HEK293T (cell line): ENCODE data around the gene LTA4H.

Experiments
- CTCF ChIA-PET: fragments of 350-600 bp; formaldehyde crosslinking; extraction: SDS; loops from one replicate; lab custom pipeline; 2021; ENCODE audit warnings: antibody characterized with exemption, inconsistent platforms; lab: Yijun Ruan, JAX
- POLR2A ChIA-PET: fragments of 350-600 bp; formaldehyde crosslinking; extraction: SDS; loops from one replicate; lab custom pipeline; 2020; ENCODE audit warnings: antibody characterized with exemption, inconsistent platforms; lab: Yijun Ruan, JAX
- DNase-seq: peaks from one replicate; pipeline ENCODE4 v3.0.0; 2012; ENCODE audit warnings: mixed read lengths; ENCODE audit errors: extremely low spot score
- ARNT ChIP-seq: fragments of 450-650 bp; IDR thresholded peaks from 2 replicates; pipeline ENCODE4 v1.6.1; 2017; ENCODE audit warnings: mild to moderate bottlenecking
- BHLHE40 ChIP-seq: fragments of 450-650 bp; IDR thresholded peaks from 2 replicates; pipeline ENCODE4 v1.6.1; 2016; ENCODE audit warnings: mild to moderate bottlenecking, moderate library complexity, borderline replicate concordance
- CTBP1 ChIP-seq: fragments of 450-650 bp; IDR thresholded peaks from 2 replicates; pipeline ENCODE4 v1.6.1; 2016; ENCODE audit warnings: borderline replicate concordance
- ELF4 ChIP-seq: fragments of 450-650 bp; IDR thresholded peaks from 2 replicates; pipeline ENCODE4 v1.6.1; 2017; ENCODE audit warnings: antibody characterized with exemption
- FOXA1 ChIP-seq: fragments of 450-650 bp; IDR thresholded peaks from 2 replicates; pipeline ENCODE4 v1.6.1; 2016; ENCODE audit warnings: mild to moderate bottlenecking
- FOXK2 ChIP-seq: fragments of 450-650 bp; IDR thresholded peaks from 2 replicates; pipeline ENCODE4 v1.6.1; 2016; ENCODE audit warnings: mild to moderate bottlenecking
- FOXM1 ChIP-seq: fragments of 450-650 bp; IDR thresholded peaks from 2 replicates; pipeline ENCODE4 v1.6.1; 2017; ENCODE audit warnings: mild to moderate bottlenecking, borderline replicate concordance
- HDGF ChIP-seq: fragments of 450-650 bp; IDR thresholded peaks from 2 replicates; pipeline ENCODE4 v1.6.1; 2017; ENCODE audit warnings: antibody characterized with exemption, borderline replicate concordance
- L3MBTL2 ChIP-seq: fragments of 450-650 bp; conservative IDR thresholded peaks from 2 replicates; pipeline ENCODE4 v1.6.1; 2016; ENCODE audit warnings: mild to moderate bottlenecking
- LEF1 ChIP-seq: fragments of 450-650 bp; IDR thresholded peaks from 2 replicates; pipeline ENCODE4 v1.6.1; 2017; ENCODE audit warnings: mild to moderate bottlenecking, borderline replicate concordance
- NFRKB ChIP-seq: fragments of 450-650 bp; IDR thresholded peaks from 2 replicates; pipeline ENCODE4 v1.6.1; 2016; ENCODE audit warnings: mild to moderate bottlenecking, moderate library complexity
- PKNOX1 ChIP-seq: fragments of 450-650 bp; IDR thresholded peaks from 2 replicates; pipeline ENCODE4 v1.6.1; 2016
- SP1 ChIP-seq: fragments of 450-650 bp; IDR thresholded peaks from 2 replicates; pipeline ENCODE4 v1.6.1; 2017
- SUZ12 ChIP-seq: fragments of 450-650 bp; IDR thresholded peaks from 2 replicates; pipeline ENCODE4 v1.6.1; 2016; ENCODE audit warnings: mild to moderate bottlenecking
- TARDBP ChIP-seq: fragments of 450-650 bp; IDR thresholded peaks from 2 replicates; pipeline ENCODE4 v1.6.1; 2016
- ZNF384 ChIP-seq: fragments of 450-650 bp; IDR thresholded peaks from 2 replicates; pipeline ENCODE4 v1.6.1; 2016

LTA4H gene

GRCh38 chr12:96026331-96026730 is 9.1 kb downstream of the LTA4H start:
- CTCF ChIA-PET = no interaction called here
- POLR2A ChIA-PET = no interaction called here
- no peak for TF ChIP-seq ELF4
- TF ChIP-seq FOXK2 = no peak
- no peak for TF ChIP-seq L3MBTL2
- TF ChIP-seq FOXA1 = no peak
- no peak for TF ChIP-seq BHLHE40
- no peak for TF ChIP-seq HDGF
- no peak for TF ChIP-seq ZNF384
- TF ChIP-seq TARDBP = no peak
- no peak for TF ChIP-seq FOXM1
- TF ChIP-seq LEF1 = no peak
- TF ChIP-seq SP1 = no peak
- no peak for TF ChIP-seq PKNOX1
- TF ChIP-seq SUZ12 = no peak
- TF ChIP-seq CTBP1 = no peak
- no peak for TF ChIP-seq ARNT
- TF ChIP-seq NFRKB = no peak
- DNase-seq = no peak

- TF ChIP-seq HDGF = no peak
- TF ChIP-seq ARNT = no peak
- no peak for TF ChIP-seq ELF4
- TF ChIP-seq SP1 = no peak
- ChIA-PET POLR2A (no interaction called here), CTCF (no interaction called here)
- no peak for DNase-seq
Observed at GRCh38 chr12:96025518-96025917, 9.9 kb downstream of the LTA4H start.

- DNase-seq = no peak
- TF ChIP-seq SUZ12 = no peak
- TF ChIP-seq NFRKB = no peak
- TF ChIP-seq L3MBTL2 = no peak
- TF ChIP-seq ZNF384 = no peak
- TF ChIP-seq ELF4 = no peak
- TF ChIP-seq SP1 = no peak
- POLR2A ChIA-PET = no interaction called here
- CTCF ChIA-PET = interaction anchor here (1.0 kb wide), 1 partner anchor 22 kb away, joined by 5 read pairs; no protein-coding TSS in a partner anchor
Observed at GRCh38 chr12:96020314-96021003, 14.9 kb downstream of the LTA4H start.

- POLR2A ChIA-PET = interaction anchor here (1.0 kb wide), 1 partner anchor 20 kb away, joined by 3 read pairs; the partner anchor contains the start of gene LTA4H
- DNase-seq = peak; percentile 32
- CTCF ChIA-PET = no interaction called here
- TF ChIP-seq L3MBTL2 = no peak
- no peak for TF ChIP-seq BHLHE40
- TF ChIP-seq FOXA1 = no peak
- TF ChIP-seq TARDBP = no peak
- no peak for TF ChIP-seq FOXK2
- TF ChIP-seq LEF1 = no peak
- TF ChIP-seq NFRKB = no peak
- no peak for TF ChIP-seq HDGF
- TF ChIP-seq SUZ12 = no peak
- no peak for TF ChIP-seq ARNT
- no peak for TF ChIP-seq FOXM1
- TF ChIP-seq SP1 = no peak
- no peak for TF ChIP-seq PKNOX1
Observed at GRCh38 chr12:96015672-96016071, 19.7 kb downstream of the LTA4H start.

- no peak for DNase-seq
- ChIA-PET POLR2A (interaction anchor here (1.0 kb wide), 1 partner anchor 20 kb away, joined by 3 read pairs; the partner anchor contains the start of gene LTA4H), CTCF (no interaction called here)
- TF ChIP-seq ARNT = no peak
- TF ChIP-seq FOXA1 = no peak
- no peak for TF ChIP-seq CTBP1
- no peak for TF ChIP-seq FOXK2
- TF ChIP-seq LEF1 = no peak
- TF ChIP-seq NFRKB = no peak
- no peak for TF ChIP-seq HDGF
- TF ChIP-seq ZNF384 = no peak
- TF ChIP-seq TARDBP = no peak
- TF ChIP-seq ELF4 = no peak
- TF ChIP-seq L3MBTL2 = no peak
- TF ChIP-seq SUZ12 = no peak
- no peak for TF ChIP-seq BHLHE40
- no peak for TF ChIP-seq PKNOX1
- TF ChIP-seq FOXM1 = no peak
- no peak for TF ChIP-seq SP1
Observed at GRCh38 chr12:96014943-96015599, 20.3 kb downstream of the LTA4H start.

GRCh38 chr12:96007729-96008128 is 27.7 kb downstream of the LTA4H start:
- POLR2A ChIA-PET = no interaction called here
- DNase-seq = no peak
- CTCF ChIA-PET = interaction anchor here (0.9 to 1.0 kb wide), 2 partner anchors 9 to 495 kb away, joined by 3 to 4 read pairs; no protein-coding TSS in a partner anchor
- no peak for TF ChIP-seq ZNF384
- TF ChIP-seq SP1 = no peak
- TF ChIP-seq FOXK2 = no peak
- no peak for TF ChIP-seq SUZ12
- no peak for TF ChIP-seq FOXA1
- no peak for TF ChIP-seq FOXM1
- no peak for TF ChIP-seq HDGF
- no peak for TF ChIP-seq ARNT
- no peak for TF ChIP-seq LEF1
- no peak for TF ChIP-seq TARDBP
- TF ChIP-seq ELF4 = no peak
- no peak for TF ChIP-seq L3MBTL2
- no peak for TF ChIP-seq CTBP1
- TF ChIP-seq PKNOX1 = no peak
- TF ChIP-seq BHLHE40 = no peak
- TF ChIP-seq NFRKB = no peak
